Neural cell (in vitro differentiated cells): ENCODE results near the gene HVCN1. TPM values are rescaled to one million over a fixed set of nuclear protein-coding genes. Genes with fewer than 3 reads are reported as not detected.

Experiments
- H2AFZ ChIP-seq: fragments of 200-600, 300-800 bp; sonication (generic), shearing (Covaris generic); 2 replicates; pipeline ENCODE4 v1.6.0; 2014; ENCODE audit warnings: low read depth, mild to moderate bottlenecking, antibody characterized with exemption, low read length, moderate library complexity
- H3F3A ChIP-seq: fragments of 200-600 bp; shearing (Covaris generic); 2 replicates; pipeline ENCODE4 v1.6.1; 2016; ENCODE audit warnings: mild to moderate bottlenecking, moderate library complexity, mixed read lengths, antibody characterized with exemption, low read length; ENCODE audit not compliant: insufficient read depth, poor library complexity, severe bottlenecking
- H3K27ac ChIP-seq: fragments of 200-600, 300-800 bp; sonication (generic), shearing (Covaris generic); 2 replicates; pipeline ENCODE4 v1.5.1; 2014; ENCODE audit warnings: mild to moderate bottlenecking, low read length, moderate library complexity
- H3K27me3 ChIP-seq: fragments of 300-800, 200-600 bp; sonication (generic), shearing (Covaris generic); 2 replicates; pipeline ENCODE4 v1.6.0; 2014; ENCODE audit warnings: mild to moderate bottlenecking, low read depth, low read length, moderate library complexity; ENCODE audit not compliant: insufficient read depth
- H3K36me3 ChIP-seq: fragments of 300-800, 200-600 bp; sonication (generic), shearing (Covaris generic); 2 replicates; pipeline ENCODE4 v1.5.1; 2014; ENCODE audit warnings: mild to moderate bottlenecking, antibody characterized with exemption, low read length, moderate library complexity; ENCODE audit not compliant: insufficient read depth
- H3K4me2 ChIP-seq: fragments of 300-800, 200-600 bp; sonication (generic), shearing (Covaris generic); 2 replicates; pipeline ENCODE4 v1.6.0; 2014; ENCODE audit warnings: mild to moderate bottlenecking, low read length
- H3K4me3 ChIP-seq: fragments of 300-800, 200-600 bp; sonication (generic), shearing (Covaris generic); 2 replicates; pipeline ENCODE4 v1.5.1; 2014; ENCODE audit warnings: mild to moderate bottlenecking, low read length, moderate library complexity
- H3K79me2 ChIP-seq: fragments of 200-600 bp; shearing (Covaris generic); replicated peaks from 2 replicates; pipeline ENCODE4 v1.6.0; 2014; ENCODE audit warnings: mild to moderate bottlenecking, low read length, moderate library complexity; ENCODE audit not compliant: insufficient read depth
- H3K9ac ChIP-seq: fragments of 300-800, 200-600 bp; sonication (generic), shearing (Covaris generic); 2 replicates; pipeline ENCODE4 v1.6.1; 2016; ENCODE audit warnings: mild to moderate bottlenecking, low read length, mixed read lengths
- H3K9me2 ChIP-seq: fragments of 200-600 bp; shearing (Covaris generic); 2 replicates; pipeline ENCODE4 v1.6.1; 2016; ENCODE audit warnings: mild to moderate bottlenecking, low read length, mixed read lengths; ENCODE audit not compliant: insufficient read depth
- H3K9me3 ChIP-seq: fragments of 200-600, 300-800 bp; sonication (generic), shearing (Covaris generic); 2 replicates; pipeline ENCODE4 v1.6.1; 2016; ENCODE audit warnings: mild to moderate bottlenecking, mixed run types, low read length, moderate library complexity, mixed read lengths
- H4K20me1 ChIP-seq: fragments of 200-600 bp; shearing (Covaris generic); 2 replicates; pipeline ENCODE4 v1.6.1; 2016; ENCODE audit warnings: mild to moderate bottlenecking, mixed run types; ENCODE audit not compliant: insufficient read depth
- EP300 ChIP-seq: fragments of 450-650 bp; conservative IDR thresholded peaks from 2 replicates; pipeline ENCODE4 v1.6.1; 2014; ENCODE audit warnings: antibody characterized with exemption, mild to moderate bottlenecking, moderate library complexity; ENCODE audit not compliant: poor library complexity, severe bottlenecking
- EZH2 ChIP-seq: fragments of 200-600, 300-800 bp; shearing (Covaris generic), sonication (generic); IDR thresholded peaks from 2 replicates; pipeline ENCODE4 v1.6.1; 2014; ENCODE audit warnings: antibody characterized with exemption, low read length, borderline replicate concordance, mild to moderate bottlenecking; ENCODE audit not compliant: insufficient read depth, poor library complexity, severe bottlenecking
- MXI1 ChIP-seq: fragments of 450-650 bp; conservative IDR thresholded peaks from 2 replicates; pipeline ENCODE4 v1.6.1; 2014; ENCODE audit warnings: antibody characterized with exemption, mild to moderate bottlenecking; ENCODE audit not compliant: poor library complexity, severe bottlenecking
- POLR2AphosphoS5 ChIP-seq: IDR thresholded peaks from 2 replicates; pipeline ENCODE4 v1.6.1; 2012
- RAD21 ChIP-seq: fragments of 450-650 bp; conservative IDR thresholded peaks from 2 replicates; pipeline ENCODE4 v1.6.1; 2014; ENCODE audit warnings: antibody characterized with exemption, mild to moderate bottlenecking, moderate library complexity
- REST ChIP-seq: IDR thresholded peaks from 2 replicates; pipeline ENCODE4 v1.6.1; 2012; ENCODE audit warnings: borderline replicate concordance
- SMC3 ChIP-seq: fragments of 450-650 bp; conservative IDR thresholded peaks from 2 replicates; pipeline ENCODE4 v1.6.1; 2014; ENCODE audit warnings: antibody characterized with exemption, mild to moderate bottlenecking, moderate library complexity; ENCODE audit not compliant: poor library complexity
- TAF1 ChIP-seq: IDR thresholded peaks from 2 replicates; pipeline ENCODE4 v1.6.1; 2012; ENCODE audit warnings: low read depth
- polyA plus RNA-seq: library from polyadenylated mRNA; depleted of rRNA; stranded (reverse); fragments of >200 nt; gene quantifications from 2 replicates; pipeline ENCODE4 v1.2.3, GENCODE V29; 2014
- TF ChIP-seq, protein P1 (sequence below): fragments of 450-650 bp; IDR thresholded peaks from 2 replicates; pipeline ENCODE4 v1.5.1; 2014; ENCODE audit warnings: antibody characterized with exemption, mild to moderate bottlenecking, moderate library complexity; ENCODE audit not compliant: poor library complexity, severe bottlenecking

The HVCN1 gene
- polyA plus RNA-seq, 1 donor from 2014 or later, result not detected

DNA sequence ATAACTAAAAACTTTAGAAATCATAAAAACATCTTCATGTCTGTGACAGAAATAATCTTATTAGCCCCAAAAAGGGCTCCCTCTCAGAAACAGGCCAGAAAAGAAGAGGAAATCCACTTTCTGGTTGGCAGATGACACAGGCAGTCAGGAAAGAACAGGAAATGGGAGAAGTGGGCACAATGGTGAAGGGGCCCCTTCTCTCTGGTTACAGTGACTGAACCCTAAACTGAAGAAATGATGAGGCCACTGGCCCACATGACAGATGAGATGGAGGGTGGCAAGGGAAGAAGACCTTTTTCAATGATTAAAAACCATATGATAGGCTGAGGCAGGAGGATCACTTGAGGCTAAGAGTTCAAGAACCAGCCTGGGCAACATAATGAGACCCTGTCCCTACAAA is 53.9 kb downstream of the HVCN1 start:
- H3K4me3 ChIP-seq, result no peak overlapping the region
- H3K9me2 ChIP-seq, result no peaks in the 10 kb centered on the region
- H4K20me1 ChIP-seq, result no peaks in the 10 kb centered on the region
- no peak overlapping the region for H3K9ac ChIP-seq
- H2AFZ ChIP-seq, result no peak overlapping the region
- no peak for TF ChIP-seq POLR2AphosphoS5
- TF ChIP-seq RAD21, result no peak
- TF ChIP-seq, protein P1, sequence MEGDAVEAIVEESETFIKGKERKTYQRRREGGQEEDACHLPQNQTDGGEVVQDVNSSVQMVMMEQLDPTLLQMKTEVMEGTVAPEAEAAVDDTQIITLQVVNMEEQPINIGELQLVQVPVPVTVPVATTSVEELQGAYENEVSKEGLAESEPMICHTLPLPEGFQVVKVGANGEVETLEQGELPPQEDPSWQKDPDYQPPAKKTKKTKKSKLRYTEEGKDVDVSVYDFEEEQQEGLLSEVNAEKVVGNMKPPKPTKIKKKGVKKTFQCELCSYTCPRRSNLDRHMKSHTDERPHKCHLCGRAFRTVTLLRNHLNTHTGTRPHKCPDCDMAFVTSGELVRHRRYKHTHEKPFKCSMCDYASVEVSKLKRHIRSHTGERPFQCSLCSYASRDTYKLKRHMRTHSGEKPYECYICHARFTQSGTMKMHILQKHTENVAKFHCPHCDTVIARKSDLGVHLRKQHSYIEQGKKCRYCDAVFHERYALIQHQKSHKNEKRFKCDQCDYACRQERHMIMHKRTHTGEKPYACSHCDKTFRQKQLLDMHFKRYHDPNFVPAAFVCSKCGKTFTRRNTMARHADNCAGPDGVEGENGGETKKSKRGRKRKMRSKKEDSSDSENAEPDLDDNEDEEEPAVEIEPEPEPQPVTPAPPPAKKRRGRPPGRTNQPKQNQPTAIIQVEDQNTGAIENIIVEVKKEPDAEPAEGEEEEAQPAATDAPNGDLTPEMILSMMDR, result no peak
- TF ChIP-seq TAF1, result no peak
- no peak for TF ChIP-seq REST
- TF ChIP-seq SMC3, result no peak
- TF ChIP-seq EP300, result no peak
- no peak for TF ChIP-seq EZH2
- TF ChIP-seq MXI1, result no peak
- no peak overlapping the region for H3K4me2 ChIP-seq
- H3K27ac ChIP-seq, result no peak overlapping the region
- H3K79me2 ChIP-seq, result no peaks in the 10 kb centered on the region
- H3F3A ChIP-seq, result no peaks in the 10 kb centered on the region
- H3K27me3 ChIP-seq, result no peaks in the 10 kb centered on the region
- H3K9me3 ChIP-seq, result no peaks in the 10 kb centered on the region
- H3K36me3 ChIP-seq, result no peaks in the 10 kb centered on the region

GRCh38 chr12:110627500-110628195 is 61.3 kb downstream of the HVCN1 start:
- no peaks in the 10 kb centered on the region for H3F3A ChIP-seq
- TF ChIP-seq EP300 (no peak), EZH2 (no peak), RAD21 (no peak), POLR2AphosphoS5 (no peak), SMC3 (no peak), MXI1 (no peak), REST (no peak), TAF1 (no peak)
- TF ChIP-seq, protein P1, result no peak
- no peak overlapping the region for H2AFZ ChIP-seq

More at GRCh38 chr12:110627500-110628195, 61.3 kb downstream of the HVCN1 start:
- Histone ChIP-seq H3K9me2 (no peaks in the 10 kb centered on the region), H3K9ac (no peak overlapping the region), H3K36me3 (no peaks in the 10 kb centered on the region), H3K27ac (no peak overlapping the region), H3K79me2 (no peaks in the 10 kb centered on the region), H3K27me3 (no peaks in the 10 kb centered on the region), H3K4me2 (no peak overlapping the region), H3K9me3 (no peaks in the 10 kb centered on the region), H3K4me3 (no peak overlapping the region), H4K20me1 (no peaks in the 10 kb centered on the region)
